Rectal smooth muscle tissue (tissue), 1 donor: ENCODE results near the gene PRDX5.

Source experiments
- H3K27ac ChIP-seq: one replicate; pipeline ENCODE4 v1.7.0; 2013; ENCODE audit warnings: low read depth, low read length, inconsistent platforms
- H3K27me3 ChIP-seq: one replicate; pipeline ENCODE4 v1.7.0; 2013; ENCODE audit warnings: low read length; ENCODE audit not compliant: control insufficient read depth, insufficient read depth
- H3K36me3 ChIP-seq: one replicate; pipeline ENCODE4 v1.7.0; 2013; ENCODE audit warnings: low read length; ENCODE audit not compliant: control insufficient read depth, insufficient read depth
- H3K4me1 ChIP-seq: one replicate; pipeline ENCODE4 v1.7.0; 2013; ENCODE audit warnings: low read length; ENCODE audit not compliant: control insufficient read depth, insufficient read depth
- H3K4me3 ChIP-seq: one replicate; pipeline ENCODE4 v1.7.0; 2013; ENCODE audit warnings: low read length
- H3K9ac ChIP-seq: one replicate; pipeline ENCODE4 v1.7.0; 2013; ENCODE audit warnings: low read length

PRDX5 gene

GRCh38 chr11:64284962-64285884, 32.7 kb upstream of the PRDX5 start, which contains the start of gene GPR137:
Gene GPR137 (plus strand): TSS chr11:64285848. CDS start chr11:64286525, 677 bp downstream.
- H3K27ac ChIP-seq: peak within 1 kb of the TSS; percentile 84
- H3K36me3 ChIP-seq: peaks cover 2% of the 10 kb centered on the region
- H3K4me3 ChIP-seq: peak within 1 kb of the TSS; percentile 84
- H3K4me1 ChIP-seq: peaks cover 13% of the 10 kb centered on the region
- no peaks in the 10 kb centered on the region for H3K27me3 ChIP-seq
- H3K9ac ChIP-seq: peak within 1 kb of the TSS; percentile 53

- H3K4me1 ChIP-seq: peaks cover 13% of the 10 kb centered on the region
- peaks cover 5% of the 10 kb centered on the region for H3K27me3 ChIP-seq
- H3K4me3 ChIP-seq: peak overlapping the region; percentile 66
- peak overlapping the region; percentile 28 for H3K27ac ChIP-seq
- no peak overlapping the region for H3K9ac ChIP-seq
- peaks cover 2% of the 10 kb centered on the region for H3K36me3 ChIP-seq
Observed at GRCh38 chr11:64285885-64286800, 31.8 kb upstream of the PRDX5 start.

GRCh38 chr11:64286801-64287159, 31.1 kb upstream of the PRDX5 start:
- no peak overlapping the region for H3K27ac ChIP-seq
- no peak overlapping the region for H3K9ac ChIP-seq
- H3K4me3 ChIP-seq: no peak overlapping the region
- peaks cover 2% of the 10 kb centered on the region for H3K36me3 ChIP-seq
- H3K27me3 ChIP-seq: peaks cover 7% of the 10 kb centered on the region
- peaks cover 13% of the 10 kb centered on the region for H3K4me1 ChIP-seq

- no peak overlapping the region for H3K4me3 ChIP-seq
- H3K36me3 ChIP-seq: peaks cover 2% of the 10 kb centered on the region
- H3K9ac ChIP-seq: no peak overlapping the region
- peaks cover 13% of the 10 kb centered on the region for H3K4me1 ChIP-seq
- no peak overlapping the region for H3K27ac ChIP-seq
- H3K27me3 ChIP-seq: peaks cover 18% of the 10 kb centered on the region
Observed at GRCh38 chr11:64287676-64288352, 30.1 kb upstream of the PRDX5 start.

- Histone ChIP-seq H3K27me3 (peaks cover 22% of the 10 kb centered on the region), H3K4me3 (no peak overlapping the region), H3K27ac (no peak overlapping the region), H3K9ac (no peak overlapping the region), H3K4me1 (peaks cover 11% of the 10 kb centered on the region), H3K36me3 (peaks cover 2% of the 10 kb centered on the region)
Observed at GRCh38 chr11:64288353-64288750, 29.6 kb upstream of the PRDX5 start.

- Histone ChIP-seq H3K4me3 (no peak overlapping the region), H3K36me3 (peaks cover 2% of the 10 kb centered on the region), H3K9ac (no peak overlapping the region), H3K4me1 (peaks cover 7% of the 10 kb centered on the region), H3K27ac (no peak overlapping the region), H3K27me3 (peaks cover 25% of the 10 kb centered on the region)
Observed at GRCh38 chr11:64289002-64289564, 28.8 kb upstream of the PRDX5 start.

GRCh38 chr11:64290352-64291261, 27.3 kb upstream of the PRDX5 start:
- H3K9ac ChIP-seq: no peak overlapping the region
- H3K4me1 ChIP-seq: peaks cover 7% of the 10 kb centered on the region
- H3K36me3 ChIP-seq: peaks cover 2% of the 10 kb centered on the region
- H3K4me3 ChIP-seq: no peak overlapping the region
- H3K27me3 ChIP-seq: peaks cover 25% of the 10 kb centered on the region
- H3K27ac ChIP-seq: no peak overlapping the region

GRCh38 chr11:64291262-64291751, 26.6 kb upstream of the PRDX5 start, which contains the start of gene KCNK4:
Gene KCNK4 (plus strand): TSS chr11:64291302. CDS start chr11:64293019, 1,717 bp downstream.
- no peak within 1 kb of the TSS for H3K27ac ChIP-seq
- H3K4me1 ChIP-seq: peaks cover 2% of the 10 kb centered on the region
- H3K36me3 ChIP-seq: peaks cover 2% of the 10 kb centered on the region
- H3K9ac ChIP-seq: no peak within 1 kb of the TSS
- peak within 1 kb of the TSS; percentile 19 for H3K4me3 ChIP-seq
- peaks cover 29% of the 10 kb centered on the region for H3K27me3 ChIP-seq

- Histone ChIP-seq H3K27me3 (peaks cover 35% of the 10 kb centered on the region), H3K9ac (no peak overlapping the region), H3K36me3 (peaks cover 2% of the 10 kb centered on the region), H3K4me3 (peak overlapping the region; percentile 19), H3K4me1 (no peaks in the 10 kb centered on the region), H3K27ac (no peak overlapping the region)
Observed at GRCh38 chr11:64291752-64292459, 26.0 kb upstream of the PRDX5 start.

- H3K9ac ChIP-seq: no peak overlapping the region
Observed at GRCh38 chr11:64292460-64293254, 25.3 kb upstream of the PRDX5 start.

More at GRCh38 chr11:64292460-64293254, 25.3 kb upstream of the PRDX5 start:
- Histone ChIP-seq H3K4me3 (peak overlapping the region; percentile 19), H3K27ac (no peak overlapping the region), H3K4me1 (no peaks in the 10 kb centered on the region), H3K27me3 (peaks cover 42% of the 10 kb centered on the region), H3K36me3 (peaks cover 2% of the 10 kb centered on the region)
